H1 (cell line): ENCODE measurements around the gene ST8SIA5. TPM values are rescaled to one million over a fixed set of nuclear protein-coding genes. Genes with fewer than 3 reads are reported as not detected.

Experiments used
- CTCF ChIA-PET: fragments of 300-600 bp; sonication (Branson Sonifier 250); formaldehyde crosslinking; loops from one replicate; lab custom pipeline; 2021; ENCODE audit not compliant: partially characterized antibody; lab: Charles Lee
- POLR2A ChIA-PET: fragments of 300-600 bp; sonication (Branson Sonifier 250); formaldehyde crosslinking; loops from one replicate; lab custom pipeline; 2021; ENCODE audit warnings: inconsistent platforms; ENCODE audit not compliant: partially characterized antibody; lab: Charles Lee
- DNase-seq, 2 experiments: peaks; one replicate each; pipeline versions ENCODE4 v3.0.0 to v3.0.0-alpha.2; 2010 to 2022; ENCODE audit warnings: low spot score in 2 of 2, low read depth in 1 of 2, mixed read lengths in 1 of 2
- FAIRE-seq: peaks from 2 replicates; lab custom pipeline; 2011; peaks lifted over from hg19 to GRCh38; lab: Jason Lieb, UNC
- H2AFZ ChIP-seq: 2 replicates; pipeline ENCODE4 v1.8.1; 2012; ENCODE audit warnings: low read length, inconsistent platforms
- H2AK5ac ChIP-seq: 2 replicates; pipeline ENCODE4 v1.6.1; 2013; ENCODE audit warnings: low read depth, low read length
- H2BK120ac ChIP-seq: replicated peaks from 2 replicates; pipeline ENCODE3; 2013; ENCODE audit warnings: low read depth, low read length, inconsistent platforms
- H2BK12ac ChIP-seq: 2 replicates; pipeline ENCODE4 v1.6.1; 2013; ENCODE audit warnings: low read depth, low read length
- H2BK15ac ChIP-seq: 2 replicates; pipeline ENCODE4 v1.6.1; 2013; ENCODE audit warnings: low read length
- H2BK20ac ChIP-seq: 2 replicates; pipeline ENCODE4 v1.6.1; 2013; ENCODE audit warnings: low read length
- H2BK5ac ChIP-seq: 2 replicates; pipeline ENCODE4 v1.6.1; 2013; ENCODE audit warnings: low read depth, low read length
- H3K14ac ChIP-seq: 2 replicates; pipeline ENCODE4 v1.6.1; 2013; ENCODE audit warnings: inconsistent platforms; ENCODE audit not compliant: insufficient read length
- H3K18ac ChIP-seq: 2 replicates; pipeline ENCODE4 v1.6.1; 2013; ENCODE audit warnings: low read length; ENCODE audit errors: extremely low read depth
- H3K23ac ChIP-seq: 2 replicates; pipeline ENCODE4 v1.6.1; 2013; ENCODE audit warnings: inconsistent platforms; ENCODE audit not compliant: insufficient read length
- H3K23me2 ChIP-seq: 2 replicates; pipeline ENCODE4 v1.6.1; 2013; ENCODE audit warnings: low read depth, low read length
- H3K27ac ChIP-seq: 2 replicates; pipeline ENCODE4 v1.6.1; 2011; ENCODE audit warnings: low read depth, low read length, inconsistent platforms
- H3K27me3 ChIP-seq, 4 experiments: replicated peaks in 1 of 4; 1 replicate in 1 of 4; 2 replicates in 3 of 4; pipeline versions ENCODE4 v1.6.1 to v1.8.1; 2011 to 2013; ENCODE audit warnings: low read length in 3 of 4, mild to moderate bottlenecking in 3 of 4, inconsistent platforms in 2 of 4, mixed read lengths in 2 of 4, moderate library complexity in 1 of 4; ENCODE audit not compliant: control insufficient read depth in 3 of 4, insufficient read depth in 3 of 4; ENCODE audit errors: extremely low read depth in 1 of 4
- H3K36me3 ChIP-seq, 4 experiments: 2 replicates each; pipeline versions ENCODE4 v1.6.1 to v1.8.1; 2011 to 2013; ENCODE audit warnings: mild to moderate bottlenecking in 4 of 4, low read length in 3 of 4, moderate library complexity in 2 of 4, control low read depth in 1 of 4, inconsistent platforms in 1 of 4; ENCODE audit not compliant: insufficient read depth in 4 of 4, control insufficient read depth in 2 of 4
- H3K4ac ChIP-seq: replicated peaks from 2 replicates; pipeline ENCODE3; 2013; ENCODE audit warnings: low read length, low read depth, mixed read lengths, inconsistent platforms; ENCODE audit not compliant: insufficient read length
- H3K4me1 ChIP-seq, 4 experiments: replicated peaks in 1 of 4; 1 replicate in 1 of 4; 2 replicates in 3 of 4; pipeline versions ENCODE4 v1.6.1 to v1.8.1; 2011 to 2013; ENCODE audit warnings: low read length in 3 of 4, inconsistent platforms in 2 of 4, mixed read lengths in 1 of 4; ENCODE audit not compliant: insufficient read depth in 4 of 4, control insufficient read depth in 3 of 4
- H3K4me2 ChIP-seq, 2 experiments: 2 replicates each; pipeline versions ENCODE4 v1.6.1 to v1.8.1; 2011 to 2013; ENCODE audit warnings: low read depth in 2 of 2, low read length in 2 of 2, control low read depth in 1 of 2, inconsistent platforms in 1 of 2, mild to moderate bottlenecking in 1 of 2; ENCODE audit not compliant: insufficient read depth in 1 of 2
- H3K4me3 ChIP-seq, 4 experiments: fragments of 200-600, 300-600 bp in 1 of 4; sonication (generic), shearing (Covaris generic), sonication (Bioruptor Twin) in 1 of 4; 2 replicates each; pipeline versions ENCODE4 v1.5.1 to v1.8.1; 2011 to 2016; ENCODE audit warnings: low read length in 4 of 4, low read depth in 3 of 4, control low read depth in 2 of 4, inconsistent platforms in 2 of 4, mild to moderate bottlenecking in 2 of 4, mixed read lengths in 1 of 4, moderate library complexity in 1 of 4; ENCODE audit not compliant: insufficient read depth in 2 of 4; ENCODE audit errors: extremely low read depth in 1 of 4
- H3K56ac ChIP-seq: replicated peaks from 2 replicates; pipeline ENCODE3; 2013; ENCODE audit warnings: low read depth, mild to moderate bottlenecking, mixed read lengths, low read length, inconsistent platforms; ENCODE audit not compliant: insufficient read length
- H3K79me1 ChIP-seq: 2 replicates; pipeline ENCODE4 v1.6.1; 2013; ENCODE audit warnings: low read depth, low read length, control low read depth
- H3K79me2 ChIP-seq, 2 experiments: 2 replicates each; pipeline versions ENCODE4 v1.6.1 to v1.8.1; 2012 to 2013; ENCODE audit warnings: low read length in 2 of 2, mild to moderate bottlenecking in 2 of 2, inconsistent platforms in 1 of 2; ENCODE audit not compliant: insufficient read depth in 2 of 2, control insufficient read depth in 1 of 2
- H3K9ac ChIP-seq, 4 experiments: replicated peaks in 1 of 4; 1 replicate in 1 of 4; 2 replicates in 3 of 4; pipeline versions ENCODE4 v1.6.1 to v1.8.1; 2011 to 2013; ENCODE audit warnings: low read depth in 3 of 4, low read length in 3 of 4, control low read depth in 2 of 4, mild to moderate bottlenecking in 2 of 4, moderate library complexity in 2 of 4, inconsistent platforms in 1 of 4; ENCODE audit errors: extremely low read depth in 1 of 4
- H3K9me3 ChIP-seq, 2 experiments: 2 replicates each; pipeline versions ENCODE4 v1.6.1 to v1.8.1; 2012 to 2013; ENCODE audit warnings: mild to moderate bottlenecking in 2 of 2, moderate library complexity in 2 of 2, control low read depth in 1 of 2, inconsistent platforms in 1 of 2, low read depth in 1 of 2, low read length in 1 of 2, mixed read lengths in 1 of 2; ENCODE audit not compliant: insufficient read depth in 2 of 2
- H4K20me1 ChIP-seq, 2 experiments: replicated peaks in 1 of 2; 2 replicates each; pipeline versions ENCODE3 to v1.8.1; 2011 to 2013; ENCODE audit warnings: inconsistent platforms in 2 of 2, low read length in 2 of 2, mild to moderate bottlenecking in 1 of 2; ENCODE audit not compliant: insufficient read depth in 2 of 2, control insufficient read depth in 1 of 2
- H4K5ac ChIP-seq: 2 replicates; pipeline ENCODE4 v1.6.1; 2013; ENCODE audit warnings: low read length, low read depth, mixed read lengths, inconsistent platforms; ENCODE audit not compliant: insufficient read length
- H4K8ac ChIP-seq: 2 replicates; pipeline ENCODE4 v1.8.0; 2013; ENCODE audit warnings: mild to moderate bottlenecking, moderate library complexity, low read length, inconsistent platforms; ENCODE audit not compliant: insufficient read depth; ENCODE audit errors: extremely low read depth
- H4K91ac ChIP-seq: replicated peaks from 2 replicates; pipeline ENCODE3; 2013; ENCODE audit warnings: low read length, mixed read lengths, inconsistent platforms; ENCODE audit not compliant: insufficient read length
- BCL11A ChIP-seq, 2 experiments: IDR thresholded peaks; one replicate each; pipeline ENCODE4 v1.6.1; 2011; ENCODE audit warnings: low read depth in 2 of 2, low read length in 2 of 2, mild to moderate bottlenecking in 2 of 2
- CBX5 ChIP-seq: fragments of 300-800, 300-1000 bp; sonication (generic); IDR thresholded peaks from 2 replicates; pipeline ENCODE4 v1.7.1; 2016; ENCODE audit warnings: antibody characterized with exemption, low read length, low read depth
- CHD1 ChIP-seq: IDR thresholded peaks from 2 replicates; pipeline ENCODE4 v1.6.1; 2012; ENCODE audit warnings: low read depth, low read length, improper control_type of control experiment
- GABPA ChIP-seq: IDR thresholded peaks from 2 replicates; pipeline ENCODE4 v1.6.1; 2011; ENCODE audit warnings: mild to moderate bottlenecking, low read length, moderate library complexity, borderline replicate concordance; ENCODE audit not compliant: insufficient read depth
- KDM1A ChIP-seq: fragments of 200-600, 300-600 bp; sonication (generic); IDR thresholded peaks from 2 replicates; pipeline ENCODE4 v1.7.1; 2016; ENCODE audit warnings: mild to moderate bottlenecking, low read length, borderline replicate concordance
- MAX ChIP-seq: IDR thresholded peaks from 2 replicates; pipeline ENCODE4 v1.6.1; 2012; ENCODE audit warnings: inconsistent platforms
- NRF1 ChIP-seq: IDR thresholded peaks from 2 replicates; pipeline ENCODE4 v1.6.1; 2011; ENCODE audit warnings: mild to moderate bottlenecking, low read depth, low read length, improper control_type of control experiment
- RFX5 ChIP-seq: IDR thresholded peaks from 2 replicates; pipeline ENCODE4 v1.6.1; 2011; ENCODE audit warnings: low read depth, low read length, improper control_type of control experiment, borderline replicate concordance
- SIX5 ChIP-seq: IDR thresholded peaks from 2 replicates; pipeline ENCODE4 v1.6.1; 2011; ENCODE audit warnings: mild to moderate bottlenecking, low read depth, low read length
- TAF1 ChIP-seq: IDR thresholded peaks from 2 replicates; pipeline ENCODE4 v1.6.1; 2011; ENCODE audit warnings: mild to moderate bottlenecking, low read depth, low read length
- TAF7 ChIP-seq: optimal IDR thresholded peaks from 2 replicates; pipeline ENCODE3; 2011; ENCODE audit warnings: low read depth, mild to moderate bottlenecking, inconsistent platforms, low read length, moderate library complexity, borderline replicate concordance
- TBP ChIP-seq: IDR thresholded peaks from 2 replicates; pipeline ENCODE4 v1.6.1; 2011; ENCODE audit warnings: low read depth, low read length, improper control_type of control experiment
- WGBS, 2 experiments: shearing (Covaris generic) in 1 of 2; methylation state at CpG; one replicate each; pipeline versions ENCODE4 v1.1.6 to v1.1.7; 2013 to 2015; ENCODE audit warnings: low lambda C conversion rate in 2 of 2, mixed read lengths in 2 of 2, inconsistent platforms in 1 of 2, low coverage in 1 of 2, missing lambda C conversion rate in 1 of 2; ENCODE audit not compliant: insufficient replicate concordance in 2 of 2, insufficient coverage in 1 of 2, insufficient read length in 1 of 2; ENCODE audit errors: extremely low coverage in 1 of 2, missing lambda C conversion rate in 1 of 2; 5-methylcytosine and 5-hydroxymethylcytosine counted together
- polyA plus RNA-seq, 7 experiments: library from polyadenylated mRNA; depleted of rRNA in 3 of 7; stranded (reverse) in 5 of 7; unstranded in 2 of 7; fragments of >200 nt in 5 of 7; fragments of 200-250 nt in 2 of 7; gene quantifications; 1 replicate in 5 of 7; 2 replicates in 1 of 7; 4 replicates in 1 of 7; pipeline versions ENCODE4 v1.2.1 to v1.2.3, GENCODE V29; 2011 to 2013; ENCODE audit warnings: missing spikeins in 2 of 7, mixed read lengths in 2 of 7
- total RNA-seq: library from RNA; stranded (reverse); fragmentation: NEBNext Ultra II Directional; extraction: Animal tissue kit (Norgen Biotek cat#: 25700); gene quantifications from 2 replicates; pipeline ENCODE4 v1.2.1, GENCODE V29; 2021

ST8SIA5 gene
- total and polyA plus RNA-seq, 2 of the 8 experiments (the other 6 are each of a cell fraction or from before 2014, with no cell fraction given), result 2.4 to 6.3 TPM

- 0 out of 2 replicates have a peak overlapping the region, but pooled peaks have one; percentile 5 for H2BK5ac ChIP-seq
- no peaks in the 10 kb centered on the region for H3K9me3 ChIP-seq
- no peak overlapping the region for H4K5ac ChIP-seq
- DNase-seq (no peak), FAIRE-seq (no peak)
- H2BK12ac ChIP-seq, result no peak overlapping the region
- no peak overlapping the region for H3K27ac ChIP-seq
- H3K36me3 ChIP-seq, result no peaks in the 10 kb centered on the region
- H3K27me3 ChIP-seq, result no peaks in the 10 kb centered on the region; a peak in 1 of 7 replicates
- H3K56ac ChIP-seq, result no peak overlapping the region
- H2BK120ac ChIP-seq, result no peak overlapping the region
- H2AK5ac ChIP-seq, result 0 out of 2 replicates have a peak overlapping the region, but pooled peaks have one; percentile 5
- no peak overlapping the region for H3K14ac ChIP-seq
- peaks cover 0 to 6% (median 0%) of the 10 kb centered on the region in 4 experiments; a peak in 3 of 7 replicates for H3K4me1 ChIP-seq
- H4K8ac ChIP-seq, result no peak overlapping the region
- H2BK15ac ChIP-seq, result peak overlapping the region; percentile 65; the same call in 1 of the 2 replicates
- H3K79me1 ChIP-seq, result no peaks in the 10 kb centered on the region
- no peak overlapping the region for H2BK20ac ChIP-seq
- CTCF ChIA-PET, result no interaction called here
- 95% methylated on average over 4 of the region's 4 CpGs; no CpG with 5 or more reads in 1 of the 2 experiments for WGBS, 2 experiments
- H3K79me2 ChIP-seq, result no peaks in the 10 kb centered on the region
- H3K4me3 ChIP-seq, result no peak overlapping the region
- H3K23ac ChIP-seq, result no peak overlapping the region
- no peak overlapping the region for H3K4me2 ChIP-seq
- no peaks in the 10 kb centered on the region for H3K23me2 ChIP-seq
- no peak overlapping the region; a peak in 1 of 7 replicates for H3K9ac ChIP-seq
- no peak overlapping the region for H4K91ac ChIP-seq
- peaks cover 0 to 2% of the 10 kb centered on the region in 2 experiments for H4K20me1 ChIP-seq
- no peak overlapping the region for H3K4ac ChIP-seq
- H3K18ac ChIP-seq, result no peak overlapping the region
- no peak overlapping the region for H2AFZ ChIP-seq
- POLR2A ChIA-PET, result interaction anchor here (1.4 kb wide), 1 partner anchor 9 kb away, joined by 4 read pairs; no protein-coding TSS in a partner anchor
- TF ChIP-seq TAF1, result no peak
- TF ChIP-seq CBX5, result no peak
- TF ChIP-seq BCL11A (IDR thresholded peaks at IDR 0.05; ENCODE audit: low read depth in 2 of 2, low read length in 2 of 2), result no peak
- no peak for TF ChIP-seq MAX
- no peak for TF ChIP-seq CHD1
- no peak for TF ChIP-seq TBP
- no peak for TF ChIP-seq RFX5
- no peak for TF ChIP-seq KDM1A
- no peak for TF ChIP-seq SIX5
- no peak for TF ChIP-seq NRF1
- no peak for TF ChIP-seq GABPA
- no peak for TF ChIP-seq TAF7
Observed at GRCh38 chr18:46704816-46705215, 52.0 kb downstream of the ST8SIA5 start.
